Lower leg skin (tissue), 4 donors: ENCODE results near the gene WDFY4. TPM values are rescaled to one million over a fixed set of nuclear protein-coding genes. Genes with fewer than 3 reads are reported as not detected.

Experiments used
- DNase-seq, 2 donors: peaks; one replicate each; pipeline ENCODE4 v3.0.0-alpha.2; 2019; ENCODE audit warnings: low spot score in 2 of 2
- H3K4me3 ChIP-seq: fragments of 200-600 bp; sonication (generic); 2 replicates; pipeline ENCODE4 v1.5.1; 2017; ENCODE audit warnings: mild to moderate bottlenecking, low read depth; ENCODE audit not compliant: poor library complexity, severe bottlenecking
- CTCF ChIP-seq, 3 donors: fragments of 450-650 bp; IDR thresholded peaks; one replicate each; pipeline ENCODE4 v1.5.1; 2016; ENCODE audit warnings: antibody characterized with exemption in 3 of 3, mild to moderate bottlenecking in 3 of 3, moderate library complexity in 2 of 3
- POLR2A ChIP-seq, 2 donors: fragments of 450-650 bp; IDR thresholded peaks; one replicate each; pipeline ENCODE4 v1.6.1; 2016 to 2017; ENCODE audit warnings: antibody characterized with exemption in 2 of 2, mild to moderate bottlenecking in 1 of 2, moderate library complexity in 1 of 2
- WGBS, 2 donors: methylation state at CpG; one replicate each; pipeline ENCODE4 v1.1.5; 2018; 5-methylcytosine and 5-hydroxymethylcytosine counted together
- intact Hi-C: fragments of 100-400 bp; cut with DNase I; formaldehyde crosslinking; loops from one replicate; pipeline ENCODE4 v1.15.0; 2023; ENCODE audit warnings: low total_unique reads
- total RNA-seq, 4 donors: library from RNA; depleted of rRNA; stranded (reverse); fragments of >200 nt; gene quantifications; one replicate each; pipeline ENCODE4 v1.1.0, GENCODE V29; 2016

The WDFY4 gene
- total RNA-seq, 4 donors from 2014 or later = 0.91 to 4.2 (median 1.1) TPM

- no peak overlapping the region for H3K4me3 ChIP-seq
- intact Hi-C loops = no loop called here
- WGBS, 2 donors = 83 to 88% methylated on average over 1 of the region's 1 CpG
- TF ChIP-seq POLR2A (IDR thresholded peaks at IDR 0.05) = no peak
- TF ChIP-seq CTCF (IDR thresholded peaks at IDR 0.05) = no peak
- DNase-seq = no peak
These were observed 305.6 kb downstream of the WDFY4 start for GRCh38 chr10:48990226-48990625.

GRCh38 chr10:48993627-48994026 is 309.0 kb downstream of the WDFY4 start:
- no peak for DNase-seq
- TF ChIP-seq POLR2A (IDR thresholded peaks at IDR 0.05) = no peak
- no peak for TF ChIP-seq CTCF (IDR thresholded peaks at IDR 0.05)
- no peak overlapping the region for H3K4me3 ChIP-seq
- WGBS, 2 donors = 82 to 83% methylated on average over 5 of the region's 5 CpGs
- intact Hi-C loops = no loop called here

GRCh38 chr10:48996329-48996728 is 311.7 kb downstream of the WDFY4 start:
- 51 to 78% methylated on average over 3 of the region's 3 CpGs for WGBS, 2 donors
- TF ChIP-seq CTCF (IDR thresholded peaks at IDR 0.05) (no peak), POLR2A (IDR thresholded peaks at IDR 0.05) (no peak)
- peak in 1 of 2 donors; percentile 42 for DNase-seq
- intact Hi-C loops = no loop called here
- H3K4me3 ChIP-seq = no peak overlapping the region

GRCh38 chr10:48999346-48999745 is 314.7 kb downstream of the WDFY4 start:
- WGBS, 2 donors = 82 to 92% methylated on average over 2 of the region's 2 CpGs

GRCh38 chr10:49000437-49001398 is 316.0 kb downstream of the WDFY4 start:
- no peak for DNase-seq
- 87 to 92% methylated on average over 13 of the region's 13 CpGs for WGBS, 2 donors
- H3K4me3 ChIP-seq = no peak overlapping the region
- TF ChIP-seq POLR2A (IDR thresholded peaks at IDR 0.05) (no peak), CTCF (IDR thresholded peaks at IDR 0.05) (no peak)
- intact Hi-C loops = no loop called here

More at GRCh38 chr10:48999346-48999745, 314.7 kb downstream of the WDFY4 start:
- no peak for DNase-seq
- TF ChIP-seq CTCF (IDR thresholded peaks at IDR 0.05) = no peak
- TF ChIP-seq POLR2A (IDR thresholded peaks at IDR 0.05) = no peak
- intact Hi-C loops = no loop called here
- no peak overlapping the region for H3K4me3 ChIP-seq
